Measurements from ENCODE around the gene WNK1.
"Not testable (repeated sequence)": the region's sequence is repeated elsewhere in the genome, so short reads cannot be mapped to it uniquely, and the experiment has no call there.

The WNK1 gene

DNA sequence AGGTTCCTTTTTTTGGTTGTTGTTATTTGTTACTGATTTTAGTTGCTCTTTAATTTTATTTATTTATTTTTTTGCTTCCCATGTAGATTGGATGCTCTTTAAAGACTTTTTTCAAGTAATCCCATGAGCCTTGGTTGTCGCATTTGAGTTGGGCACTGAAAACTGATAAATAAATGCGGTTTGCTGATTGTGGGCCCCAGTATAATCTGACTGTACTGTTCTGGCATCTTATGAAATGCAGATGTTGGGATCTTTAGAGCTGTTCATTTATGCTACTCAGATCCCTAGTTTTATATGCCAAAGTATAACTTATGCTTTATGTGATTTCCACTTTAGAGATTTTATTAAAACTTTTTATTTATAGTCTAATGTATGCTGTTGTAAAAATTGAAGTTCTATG, 33.3 kb downstream of the WNK1 start:
- H3K9ac ChIP-seq (ENCODE audit: low read length in 2 of 2): no peak overlapping the region
- H3K27me3 ChIP-seq (ENCODE audit: control insufficient read depth in 1 of 2, insufficient read depth in 2 of 2, low read length in 2 of 2): no peaks in the 10 kb centered on the region
- H3K36me3 ChIP-seq (ENCODE audit: control insufficient read depth in 2 of 2, insufficient read depth in 2 of 2, low read length in 2 of 2): no peaks in the 10 kb centered on the region
- H3K4me3 ChIP-seq (ENCODE audit: low read length in 2 of 2): no peak overlapping the region
- no peaks in the 10 kb centered on the region for H3K9me3 ChIP-seq (ENCODE audit: control insufficient read depth in 2 of 2, low read length in 2 of 2)
- H3K4me1 ChIP-seq (ENCODE audit: control insufficient read depth, insufficient read depth, low read length): no peaks in the 10 kb centered on the region
- no peak overlapping the region for H3K27ac ChIP-seq (ENCODE audit: low read length)

DNA sequence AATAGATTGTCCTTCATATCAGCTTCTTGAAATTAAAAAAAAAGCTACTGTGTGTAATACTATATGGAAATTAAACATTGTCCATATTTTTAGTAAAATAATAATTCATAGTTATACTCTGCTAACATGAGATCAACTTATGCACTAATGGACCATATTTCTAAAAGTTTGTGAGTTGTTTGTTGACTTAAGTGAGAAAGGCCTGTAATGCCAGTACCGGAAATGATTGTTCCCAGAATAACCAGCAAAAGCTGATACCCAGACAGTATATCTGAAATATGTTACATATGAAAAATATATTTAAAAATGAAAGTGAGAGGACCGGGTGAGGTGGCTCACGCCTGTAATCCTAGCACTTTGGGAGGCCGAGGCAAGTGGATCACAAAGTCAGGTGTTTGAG, 35.9 kb downstream of the WNK1 start:
- H3K27ac ChIP-seq (ENCODE audit: low read length): no peak overlapping the region
- no peaks in the 10 kb centered on the region for H3K4me1 ChIP-seq (ENCODE audit: control insufficient read depth, insufficient read depth, low read length)
- H3K36me3 ChIP-seq (ENCODE audit: control insufficient read depth in 2 of 2, insufficient read depth in 2 of 2, low read length in 2 of 2): no peaks in the 10 kb centered on the region

DNA sequence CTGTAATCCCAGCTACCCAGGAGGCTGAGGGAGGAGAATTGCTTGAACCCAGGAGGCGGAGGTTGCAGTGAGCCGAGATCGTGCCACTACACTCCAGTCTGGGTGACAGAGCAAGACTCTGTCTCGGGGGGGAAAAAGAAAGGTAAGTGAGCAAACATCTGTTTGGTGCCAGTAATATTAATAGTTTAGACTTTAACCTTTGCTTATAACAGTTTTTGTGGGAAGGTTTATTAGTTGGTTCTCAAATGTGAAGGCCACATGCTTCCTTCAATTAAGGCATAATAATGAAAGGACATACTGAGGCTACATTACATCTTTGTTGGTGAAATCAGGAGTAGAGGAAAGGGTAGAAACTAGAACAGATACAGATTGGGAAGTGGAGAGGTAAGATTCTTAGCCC, 36.4 kb downstream of the WNK1 start:
- H3K36me3 ChIP-seq (ENCODE audit: control insufficient read depth in 2 of 2, insufficient read depth in 2 of 2, low read length in 2 of 2); H3K4me1 ChIP-seq (ENCODE audit: control insufficient read depth, insufficient read depth, low read length); H3K9me3 ChIP-seq (ENCODE audit: control insufficient read depth in 2 of 2, low read length in 2 of 2); H3K27me3 ChIP-seq (ENCODE audit: control insufficient read depth in 1 of 2, insufficient read depth in 2 of 2, low read length in 2 of 2); H3K9ac ChIP-seq (ENCODE audit: low read length in 2 of 2); H3K4me3 ChIP-seq (ENCODE audit: low read length in 2 of 2); H3K27ac ChIP-seq (ENCODE audit: low read length): not testable (repeated sequence)

More for the DNA sequence above, 35.9 kb downstream of the WNK1 start:
- no peaks in the 10 kb centered on the region for H3K27me3 ChIP-seq (ENCODE audit: control insufficient read depth in 1 of 2, insufficient read depth in 2 of 2, low read length in 2 of 2)
- no peak overlapping the region for H3K4me3 ChIP-seq (ENCODE audit: low read length in 2 of 2)
- H3K9me3 ChIP-seq (ENCODE audit: control insufficient read depth in 2 of 2, low read length in 2 of 2): no peaks in the 10 kb centered on the region
- H3K9ac ChIP-seq (ENCODE audit: low read length in 2 of 2): no peak overlapping the region

DNA sequence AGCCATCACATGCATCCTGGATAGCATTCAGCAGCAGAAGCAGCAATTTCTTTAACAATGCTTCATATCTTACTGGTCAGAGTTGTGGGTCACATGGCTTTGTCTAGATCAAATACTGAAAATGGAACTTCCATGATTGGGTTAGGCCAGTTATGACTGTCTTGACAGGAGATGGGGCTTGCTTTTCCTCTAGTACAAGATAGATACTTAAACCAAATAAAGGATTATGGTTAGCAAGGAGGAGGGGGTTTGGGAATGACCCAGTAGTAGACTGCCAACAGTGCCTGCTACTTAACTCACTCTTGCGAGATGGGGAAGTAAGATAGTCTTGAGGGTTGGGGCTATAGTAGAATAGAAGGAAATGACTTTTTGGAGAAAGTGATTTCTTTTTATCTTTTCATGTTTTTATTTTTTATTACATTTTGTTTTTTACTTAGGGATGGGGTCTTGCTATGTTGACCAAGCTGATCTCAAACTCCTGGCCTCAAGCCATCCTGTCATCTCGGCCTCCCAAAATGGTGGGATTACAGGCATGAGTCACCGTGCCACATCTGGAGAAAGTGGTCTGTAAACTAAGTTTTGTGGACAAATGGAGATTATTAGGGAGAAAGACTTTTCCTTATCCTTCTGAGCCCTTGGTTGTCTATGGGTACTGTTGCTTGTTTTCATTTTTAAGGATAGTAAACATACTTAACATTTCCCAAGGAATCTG, 37.6 kb downstream of the WNK1 start:
- Histone ChIP-seq H3K27me3 (ENCODE audit: control insufficient read depth in 1 of 2, insufficient read depth in 2 of 2, low read length in 2 of 2) (no peaks in the 10 kb centered on the region), H3K27ac (ENCODE audit: low read length) (no peak overlapping the region), H3K4me3 (ENCODE audit: low read length in 2 of 2) (no peak overlapping the region), H3K4me1 (ENCODE audit: control insufficient read depth, insufficient read depth, low read length) (no peaks in the 10 kb centered on the region), H3K36me3 (ENCODE audit: control insufficient read depth in 2 of 2, insufficient read depth in 2 of 2, low read length in 2 of 2) (no peaks in the 10 kb centered on the region), H3K9ac (ENCODE audit: low read length in 2 of 2) (no peak overlapping the region), H3K9me3 (ENCODE audit: control insufficient read depth in 2 of 2, low read length in 2 of 2) (no peaks in the 10 kb centered on the region)

DNA sequence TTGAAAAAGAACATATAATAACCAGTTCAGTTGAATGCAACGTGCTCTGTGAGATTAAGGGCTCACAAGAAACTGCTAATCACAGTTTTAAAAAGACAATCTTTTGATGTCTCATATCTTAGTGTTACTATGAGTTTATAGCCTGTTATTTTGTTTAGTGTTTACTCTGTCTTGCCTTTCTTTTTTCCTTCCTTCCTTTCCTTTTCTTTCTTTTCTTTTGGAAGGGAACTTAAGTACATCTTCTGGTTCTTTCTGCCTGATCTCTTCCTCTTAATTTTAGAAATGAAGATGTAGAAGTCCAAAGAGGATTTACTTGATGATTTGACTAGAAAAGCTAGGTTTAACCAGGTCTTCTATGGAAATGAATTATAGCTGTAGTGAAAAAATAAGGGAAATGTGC, 38.2 kb downstream of the WNK1 start:
- no peak overlapping the region for H3K27ac ChIP-seq (ENCODE audit: low read length)
- no peak overlapping the region for H3K9ac ChIP-seq (ENCODE audit: low read length in 2 of 2)
- no peaks in the 10 kb centered on the region for H3K36me3 ChIP-seq (ENCODE audit: control insufficient read depth in 2 of 2, insufficient read depth in 2 of 2, low read length in 2 of 2)
- no peaks in the 10 kb centered on the region for H3K9me3 ChIP-seq (ENCODE audit: control insufficient read depth in 2 of 2, low read length in 2 of 2)
- no peaks in the 10 kb centered on the region for H3K4me1 ChIP-seq (ENCODE audit: control insufficient read depth, insufficient read depth, low read length)
- no peaks in the 10 kb centered on the region for H3K27me3 ChIP-seq (ENCODE audit: control insufficient read depth in 1 of 2, insufficient read depth in 2 of 2, low read length in 2 of 2)
- H3K4me3 ChIP-seq (ENCODE audit: low read length in 2 of 2): no peak overlapping the region

DNA sequence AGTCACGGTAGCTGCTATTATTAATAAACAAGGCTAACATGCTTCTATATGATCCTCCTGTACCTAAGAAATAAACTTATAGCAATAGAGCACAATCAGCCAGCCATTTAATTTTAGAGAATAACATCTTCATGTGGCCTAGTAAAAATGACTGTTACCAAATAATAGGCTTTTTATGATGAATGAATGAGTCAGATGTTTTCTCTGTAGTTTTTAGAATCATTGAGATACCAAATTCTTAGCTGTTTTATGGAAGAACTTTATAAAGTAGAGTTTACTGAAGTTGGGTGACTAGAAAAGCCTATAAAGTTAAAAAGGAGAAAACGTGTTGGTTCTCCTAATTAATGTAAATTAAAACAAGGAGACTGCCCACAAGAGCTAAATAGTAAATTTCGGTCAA, 40.7 kb downstream of the WNK1 start:
- H3K4me1 ChIP-seq (ENCODE audit: control insufficient read depth, insufficient read depth, low read length): no peaks in the 10 kb centered on the region
- no peak overlapping the region for H3K27ac ChIP-seq (ENCODE audit: low read length)
- no peaks in the 10 kb centered on the region for H3K27me3 ChIP-seq (ENCODE audit: control insufficient read depth in 1 of 2, insufficient read depth in 2 of 2, low read length in 2 of 2)
- H3K4me3 ChIP-seq (ENCODE audit: low read length in 2 of 2): no peak overlapping the region
- H3K9ac ChIP-seq (ENCODE audit: low read length in 2 of 2): no peak overlapping the region
- no peaks in the 10 kb centered on the region for H3K36me3 ChIP-seq (ENCODE audit: control insufficient read depth in 2 of 2, insufficient read depth in 2 of 2, low read length in 2 of 2)
- H3K9me3 ChIP-seq (ENCODE audit: control insufficient read depth in 2 of 2, low read length in 2 of 2): no peaks in the 10 kb centered on the region

DNA sequence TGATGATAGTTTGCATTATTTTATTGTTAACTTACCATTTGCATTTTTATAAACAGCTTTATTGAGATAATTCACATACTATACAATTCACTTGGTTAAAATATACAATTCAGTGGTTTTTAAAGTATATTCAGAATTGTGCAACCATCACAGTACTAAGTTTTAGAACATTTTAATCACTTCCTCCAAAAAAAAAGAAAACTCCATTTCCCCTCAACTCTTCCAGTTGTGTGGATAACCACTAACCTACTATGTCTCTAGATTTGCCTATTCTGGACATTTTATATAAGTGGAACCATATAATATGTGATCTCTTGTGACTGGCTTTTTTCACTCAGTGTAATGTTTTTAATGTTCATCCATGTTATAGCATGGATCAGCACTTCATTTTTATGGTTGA, 41.3 kb downstream of the WNK1 start:
- Histone ChIP-seq H3K4me3 (ENCODE audit: low read length in 2 of 2) (no peak overlapping the region), H3K27me3 (ENCODE audit: control insufficient read depth in 1 of 2, insufficient read depth in 2 of 2, low read length in 2 of 2) (no peaks in the 10 kb centered on the region), H3K27ac (ENCODE audit: low read length) (no peak overlapping the region), H3K9ac (ENCODE audit: low read length in 2 of 2) (no peak overlapping the region), H3K36me3 (ENCODE audit: control insufficient read depth in 2 of 2, insufficient read depth in 2 of 2, low read length in 2 of 2) (no peaks in the 10 kb centered on the region), H3K9me3 (ENCODE audit: control insufficient read depth in 2 of 2, low read length in 2 of 2) (no peaks in the 10 kb centered on the region), H3K4me1 (ENCODE audit: control insufficient read depth, insufficient read depth, low read length) (no peaks in the 10 kb centered on the region)

DNA sequence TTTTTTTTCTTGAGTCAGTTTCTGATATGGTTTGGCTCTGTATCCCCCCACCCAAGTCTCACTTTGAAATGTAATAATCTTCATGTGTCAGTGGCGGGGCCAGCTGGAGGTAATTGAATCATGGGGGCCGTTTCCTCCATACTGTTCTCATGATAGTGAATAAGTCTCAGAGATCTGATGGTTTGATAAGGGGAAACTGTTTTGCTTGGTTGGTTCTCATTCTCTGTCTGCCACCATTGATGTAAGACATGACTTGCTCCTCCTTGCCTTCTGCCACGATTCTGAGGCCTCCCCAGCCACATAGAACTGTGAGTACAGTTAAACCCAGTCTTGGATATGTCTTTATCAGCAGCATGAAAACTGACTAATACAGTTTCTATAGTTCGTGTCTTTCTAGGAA, 42.9 kb downstream of the WNK1 start:
- no peak overlapping the region for H3K9ac ChIP-seq (ENCODE audit: low read length in 2 of 2)
- no peaks in the 10 kb centered on the region for H3K27me3 ChIP-seq (ENCODE audit: control insufficient read depth in 1 of 2, insufficient read depth in 2 of 2, low read length in 2 of 2)
- no peaks in the 10 kb centered on the region for H3K36me3 ChIP-seq (ENCODE audit: control insufficient read depth in 2 of 2, insufficient read depth in 2 of 2, low read length in 2 of 2)
- no peaks in the 10 kb centered on the region for H3K9me3 ChIP-seq (ENCODE audit: control insufficient read depth in 2 of 2, low read length in 2 of 2)
- no peaks in the 10 kb centered on the region for H3K4me1 ChIP-seq (ENCODE audit: control insufficient read depth, insufficient read depth, low read length)
- no peak overlapping the region for H3K4me3 ChIP-seq (ENCODE audit: low read length in 2 of 2)
- H3K27ac ChIP-seq (ENCODE audit: low read length): no peak overlapping the region

DNA sequence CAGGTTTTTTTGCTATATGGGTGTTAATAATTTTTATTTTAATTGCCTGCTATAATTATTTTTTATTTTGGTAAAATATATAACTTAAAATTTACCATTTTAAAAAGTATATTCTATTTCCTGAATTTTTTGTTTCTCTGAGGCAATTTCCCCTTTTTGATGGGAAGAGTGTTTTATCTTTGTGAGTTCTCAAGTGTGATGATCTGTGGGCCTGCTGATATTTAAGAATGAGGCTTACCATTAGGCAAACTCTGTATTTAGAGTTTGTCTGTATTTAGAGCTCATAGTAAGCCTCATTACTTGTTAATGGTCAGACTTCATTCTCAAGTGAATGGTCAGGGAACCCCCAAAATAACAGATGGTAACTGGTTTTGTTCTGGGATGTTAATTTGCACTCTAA, 48.0 kb downstream of the WNK1 start:
- Histone ChIP-seq H3K4me1 (ENCODE audit: control insufficient read depth, insufficient read depth, low read length) (peaks cover 3% of the 10 kb centered on the region), H3K9me3 (ENCODE audit: control insufficient read depth in 2 of 2, low read length in 2 of 2) (no peaks in the 10 kb centered on the region), H3K4me3 (ENCODE audit: low read length in 2 of 2) (no peak overlapping the region), H3K27me3 (ENCODE audit: control insufficient read depth in 1 of 2, insufficient read depth in 2 of 2, low read length in 2 of 2) (no peaks in the 10 kb centered on the region), H3K9ac (ENCODE audit: low read length in 2 of 2) (no peak overlapping the region), H3K36me3 (ENCODE audit: control insufficient read depth in 2 of 2, insufficient read depth in 2 of 2, low read length in 2 of 2) (no peaks in the 10 kb centered on the region), H3K27ac (ENCODE audit: low read length) (no peak overlapping the region)

DNA sequence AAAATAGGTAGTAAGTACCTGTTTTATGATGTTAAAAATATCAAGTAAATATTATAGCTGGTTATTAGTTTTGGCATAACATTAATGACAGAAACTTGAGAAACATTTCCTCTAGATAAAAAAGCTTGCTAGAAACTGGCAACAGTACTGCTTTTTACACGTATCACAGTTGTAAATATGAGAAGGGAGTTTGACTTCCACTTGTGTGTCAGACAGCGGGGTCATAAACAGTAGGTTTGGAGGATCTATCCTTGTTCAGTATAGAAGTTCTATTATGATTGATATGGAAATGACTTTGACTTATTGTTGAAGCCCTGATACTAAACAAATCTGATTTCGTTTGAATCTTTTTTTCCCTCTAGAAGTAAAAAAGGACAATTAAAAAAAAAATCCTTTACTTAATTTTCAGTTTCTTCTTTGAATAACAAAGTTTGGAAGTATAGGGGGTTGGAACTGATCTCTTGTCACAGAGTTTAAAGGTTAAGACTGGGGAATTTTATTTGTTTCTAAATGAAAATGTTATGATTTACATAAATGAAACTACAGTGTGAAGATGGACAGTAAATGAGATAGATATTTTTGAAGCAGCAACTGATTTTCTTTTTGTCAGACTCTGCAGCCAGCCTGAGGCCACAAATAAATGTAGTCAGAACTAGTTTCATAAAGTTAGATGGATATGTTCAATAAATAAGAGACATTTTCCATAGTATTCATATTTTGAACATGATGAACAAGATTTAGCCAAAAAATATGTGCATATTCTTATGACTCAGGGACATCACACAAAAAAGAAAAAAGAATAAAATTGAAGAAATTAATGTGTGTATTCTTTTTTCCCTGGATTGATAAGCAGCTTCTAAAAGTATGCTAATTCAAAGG, 50.1 kb downstream of the WNK1 start:
- Histone ChIP-seq H3K4me3 (ENCODE audit: low read length in 2 of 2) (no peak overlapping the region), H3K4me1 (ENCODE audit: control insufficient read depth, insufficient read depth, low read length) (peaks cover 3% of the 10 kb centered on the region), H3K36me3 (ENCODE audit: control insufficient read depth in 2 of 2, insufficient read depth in 2 of 2, low read length in 2 of 2) (no peaks in the 10 kb centered on the region), H3K27ac (ENCODE audit: low read length) (no peak overlapping the region), H3K9ac (ENCODE audit: low read length in 2 of 2) (no peak overlapping the region), H3K27me3 (ENCODE audit: control insufficient read depth in 1 of 2, insufficient read depth in 2 of 2, low read length in 2 of 2) (no peaks in the 10 kb centered on the region), H3K9me3 (ENCODE audit: control insufficient read depth in 2 of 2, low read length in 2 of 2) (no peaks in the 10 kb centered on the region)

DNA sequence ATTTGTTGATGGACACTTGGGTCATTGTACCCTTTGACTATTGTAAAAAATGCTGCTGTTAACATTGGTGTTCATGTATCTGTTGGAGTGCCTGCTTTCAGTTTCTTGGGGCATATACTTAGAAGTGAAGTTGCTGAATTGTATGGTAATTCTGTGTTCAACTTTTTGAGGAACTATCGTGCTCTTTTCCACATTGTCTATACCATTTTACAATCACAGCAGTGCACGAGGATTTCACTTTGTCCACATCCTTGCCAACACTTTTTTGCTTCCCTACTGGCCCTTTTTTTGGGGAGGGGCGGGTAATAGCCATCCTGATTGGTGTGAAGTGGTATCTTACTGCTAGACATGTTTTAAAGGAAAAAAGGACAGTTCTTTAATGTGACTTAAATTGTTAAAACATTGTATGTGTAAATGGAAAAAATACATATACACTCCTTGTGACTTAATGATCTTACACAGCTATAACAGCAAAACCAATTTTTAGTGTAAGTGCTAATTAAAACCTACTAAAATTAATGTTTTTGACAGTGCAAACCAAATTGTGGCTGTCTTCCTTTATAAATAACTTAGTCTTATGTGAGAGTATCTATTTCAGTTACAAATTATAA, 52.7 kb downstream of the WNK1 start:
- H3K36me3 ChIP-seq (ENCODE audit: control insufficient read depth in 2 of 2, insufficient read depth in 2 of 2, low read length in 2 of 2): no peaks in the 10 kb centered on the region
- H3K4me1 ChIP-seq (ENCODE audit: control insufficient read depth, insufficient read depth, low read length): peaks cover 3% of the 10 kb centered on the region

More for the DNA sequence above, 52.7 kb downstream of the WNK1 start:
- Histone ChIP-seq H3K9me3 (ENCODE audit: control insufficient read depth in 2 of 2, low read length in 2 of 2) (no peaks in the 10 kb centered on the region), H3K9ac (ENCODE audit: low read length in 2 of 2) (no peak overlapping the region), H3K27me3 (ENCODE audit: control insufficient read depth in 1 of 2, insufficient read depth in 2 of 2, low read length in 2 of 2) (no peaks in the 10 kb centered on the region), H3K4me3 (ENCODE audit: low read length in 2 of 2) (no peak overlapping the region), H3K27ac (ENCODE audit: low read length) (no peak overlapping the region)

Data from stomach smooth muscle (tissue), 2 donors.